HG03039 (cell line): ENCODE measurements around the gene BATF3.
"Not testable (repeated sequence)": the region's sequence is repeated elsewhere in the genome, so short reads cannot be mapped to it uniquely, and the experiment has no call there.

Experiments
- ATAC-seq: cut with Tn5 transposase; IDR thresholded peaks from one replicate; pipeline ENCODE4 v1.9.1; 2021; ENCODE audit warnings: mild to moderate bottlenecking, moderate library complexity; ENCODE audit not compliant: unreplicated experiment

The BATF3 gene

GRCh38 chr1:212664409-212665199, 35.0 kb downstream of the BATF3 start:
- no peak for ATAC-seq

DNA sequence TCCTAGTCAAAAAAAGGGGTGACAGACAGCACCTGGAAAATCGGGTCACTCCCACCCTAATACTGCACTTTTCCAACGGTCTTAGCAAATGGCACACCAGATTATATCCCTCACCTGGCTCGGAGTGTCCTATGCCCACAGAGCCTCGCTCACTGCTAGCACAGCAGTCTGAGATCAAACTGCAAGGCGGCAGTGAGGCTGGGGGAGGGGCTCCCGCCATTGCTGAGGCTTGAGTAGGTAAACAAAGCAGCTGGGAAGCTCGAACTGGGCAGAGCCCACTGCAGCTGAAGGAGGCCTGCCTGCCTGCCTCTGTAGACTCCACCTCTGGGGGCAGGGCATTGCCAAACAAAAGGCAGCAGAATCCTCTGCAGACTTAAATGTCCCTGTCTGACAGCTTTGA, 41.4 kb downstream of the BATF3 start:
- not testable (repeated sequence) for ATAC-seq

GRCh38 chr1:212656730-212657129, 42.9 kb downstream of the BATF3 start:
- ATAC-seq: no peak

DNA sequence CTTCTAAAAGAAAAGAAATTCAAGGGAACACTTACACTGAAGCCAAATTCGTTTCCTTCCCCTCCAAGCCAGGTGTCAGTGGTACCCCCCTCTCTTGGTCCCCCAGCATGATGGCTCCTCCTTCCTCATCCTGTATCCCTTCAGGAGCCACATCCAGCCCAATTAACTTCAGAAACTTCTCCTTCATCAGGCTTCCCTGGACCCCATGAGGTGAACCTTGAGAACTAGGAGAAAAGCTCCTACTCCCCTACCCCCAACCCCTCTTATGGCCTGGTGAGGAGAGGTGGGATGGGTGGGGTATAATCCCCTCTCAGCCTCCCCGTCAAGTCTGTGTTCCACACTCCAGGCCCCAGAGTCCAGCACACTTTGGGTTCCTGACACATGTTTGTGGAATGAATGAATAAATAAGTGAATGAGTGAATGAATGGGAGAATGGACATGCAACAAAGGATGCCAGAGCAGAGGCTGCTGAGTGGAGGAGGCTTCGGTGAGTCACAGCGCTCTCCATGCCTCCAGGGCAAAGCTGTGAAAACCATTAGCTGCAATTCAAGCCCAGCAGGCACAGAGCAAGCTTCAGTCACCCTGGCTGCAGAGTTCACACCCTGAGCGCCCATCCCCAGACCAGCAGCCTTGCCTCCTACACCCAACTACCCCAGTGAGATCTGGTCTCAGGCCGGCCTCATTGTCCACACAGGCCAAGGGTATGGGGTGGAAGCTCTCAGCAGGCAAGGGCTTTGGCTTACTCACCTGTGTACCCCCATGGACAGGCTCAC, 43.8 kb downstream of the BATF3 start:
- no peak for ATAC-seq

GRCh38 chr1:212652609-212653008, 47.0 kb downstream of the BATF3 start:
- ATAC-seq: no peak

DNA sequence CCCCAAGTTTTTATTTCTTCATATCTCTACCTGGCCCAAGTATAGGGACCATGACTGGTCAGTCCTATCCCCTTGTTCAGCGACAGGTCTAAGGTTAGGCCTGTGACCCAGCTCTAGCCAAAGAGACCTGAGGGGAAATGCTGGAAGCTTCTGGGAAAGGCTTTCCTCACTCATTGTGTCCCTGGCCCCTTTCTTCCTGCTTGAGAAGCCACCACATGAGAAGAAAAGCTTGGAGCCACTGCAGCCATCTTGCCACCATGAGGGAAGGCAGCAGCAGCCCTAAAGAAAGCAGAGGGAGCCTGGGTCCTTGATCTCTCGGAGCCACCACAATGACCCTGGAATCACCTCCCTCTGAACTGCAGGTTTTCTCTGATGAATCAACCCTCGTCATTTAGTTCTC, 47.7 kb downstream of the BATF3 start:
- no peak for ATAC-seq

DNA sequence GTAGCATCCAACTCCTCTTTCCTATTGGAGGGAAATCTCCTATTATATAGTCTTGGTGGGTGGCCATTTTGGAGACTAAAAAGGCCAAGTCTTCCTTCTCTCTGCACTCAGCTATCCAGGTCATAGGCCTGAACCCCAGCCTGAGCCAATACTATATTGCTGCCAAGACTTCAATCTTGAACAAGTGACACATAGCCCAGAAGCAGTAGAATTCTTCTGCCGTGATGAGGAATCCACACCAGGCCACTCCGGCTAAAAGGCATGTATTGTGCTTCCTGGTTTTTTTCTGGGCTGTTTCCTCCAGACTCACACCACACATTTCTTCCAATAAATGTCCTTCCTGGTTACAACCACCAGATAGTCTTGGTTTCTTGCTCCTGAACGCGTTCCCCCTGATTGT, 48.1 kb downstream of the BATF3 start:
- no peak for ATAC-seq

DNA sequence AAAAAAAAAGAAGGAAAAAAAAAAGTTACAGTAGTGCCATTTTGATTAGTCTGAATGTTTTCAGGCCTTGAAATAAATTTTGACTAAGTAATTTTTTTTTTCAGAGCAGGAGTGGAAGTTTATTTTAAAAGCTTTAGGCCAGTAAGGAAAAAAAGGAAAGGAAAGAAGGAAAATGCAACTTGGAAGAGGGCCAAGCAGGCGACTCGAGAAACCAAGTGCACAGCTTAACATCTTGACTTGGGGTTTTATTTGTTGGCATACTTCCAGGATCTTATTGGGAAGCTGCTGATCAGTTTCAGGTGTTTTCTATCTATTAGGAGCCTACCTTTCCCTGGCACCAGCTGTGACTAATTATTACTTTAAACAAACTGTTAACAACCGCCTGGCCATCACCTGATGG, 49.4 kb downstream of the BATF3 start:
- ATAC-seq: no peak

GRCh38 chr1:212649020-212649419, 50.6 kb downstream of the BATF3 start:
- no peak for ATAC-seq

GRCh38 chr1:212648431-212648830, 51.2 kb downstream of the BATF3 start:
- no peak for ATAC-seq

DNA sequence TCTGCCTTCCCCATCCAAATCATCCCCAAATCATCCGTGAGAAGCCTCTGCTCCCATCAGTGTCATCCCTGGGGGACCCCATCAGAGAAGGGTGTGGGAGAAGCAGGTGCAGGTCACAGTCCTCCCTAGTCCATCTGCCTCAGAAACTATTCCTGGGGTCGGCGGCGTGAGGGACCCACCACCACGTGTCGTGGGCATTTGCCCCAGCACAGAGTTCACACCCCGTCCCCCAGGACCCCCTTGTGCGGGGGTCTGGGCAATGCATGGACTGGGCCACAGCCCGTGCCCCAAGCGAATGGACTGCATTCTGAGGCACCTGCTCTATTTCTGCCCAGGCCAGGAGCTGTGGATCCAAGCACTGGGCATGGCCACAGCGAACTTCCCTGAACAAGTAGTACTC, 52.6 kb downstream of the BATF3 start:
- no peak for ATAC-seq

- no peak for ATAC-seq
Measured at GRCh38 chr1:212646588-212646987, 53.1 kb downstream of the BATF3 start.

- ATAC-seq: no peak
Measured at GRCh38 chr1:212645546-212646543, 53.8 kb downstream of the BATF3 start.

- ATAC-seq: no peak
Measured at GRCh38 chr1:212644866-212645545, 54.6 kb downstream of the BATF3 start.

GRCh38 chr1:212643877-212644276, 55.8 kb downstream of the BATF3 start:
- ATAC-seq: no peak

DNA sequence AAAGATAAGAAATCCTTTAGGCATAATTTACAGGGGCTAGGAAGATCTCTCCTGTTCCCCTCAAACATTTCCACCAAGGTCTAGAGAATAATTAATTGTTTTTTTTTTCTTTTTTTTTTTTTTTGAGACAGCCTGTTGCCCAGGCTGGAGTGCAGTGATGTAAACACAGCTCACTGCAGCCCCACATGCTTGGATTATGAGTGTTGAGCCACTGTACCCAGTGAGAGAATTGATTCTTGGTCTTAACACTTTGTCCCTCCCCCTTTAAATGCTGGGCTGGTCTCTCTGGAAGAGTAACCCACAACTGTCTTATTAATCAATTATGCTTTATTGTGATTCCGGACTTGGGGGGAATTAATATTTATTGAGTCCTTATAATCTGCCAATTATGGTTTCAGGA, 57.7 kb downstream of the BATF3 start:
- no peak for ATAC-seq

DNA sequence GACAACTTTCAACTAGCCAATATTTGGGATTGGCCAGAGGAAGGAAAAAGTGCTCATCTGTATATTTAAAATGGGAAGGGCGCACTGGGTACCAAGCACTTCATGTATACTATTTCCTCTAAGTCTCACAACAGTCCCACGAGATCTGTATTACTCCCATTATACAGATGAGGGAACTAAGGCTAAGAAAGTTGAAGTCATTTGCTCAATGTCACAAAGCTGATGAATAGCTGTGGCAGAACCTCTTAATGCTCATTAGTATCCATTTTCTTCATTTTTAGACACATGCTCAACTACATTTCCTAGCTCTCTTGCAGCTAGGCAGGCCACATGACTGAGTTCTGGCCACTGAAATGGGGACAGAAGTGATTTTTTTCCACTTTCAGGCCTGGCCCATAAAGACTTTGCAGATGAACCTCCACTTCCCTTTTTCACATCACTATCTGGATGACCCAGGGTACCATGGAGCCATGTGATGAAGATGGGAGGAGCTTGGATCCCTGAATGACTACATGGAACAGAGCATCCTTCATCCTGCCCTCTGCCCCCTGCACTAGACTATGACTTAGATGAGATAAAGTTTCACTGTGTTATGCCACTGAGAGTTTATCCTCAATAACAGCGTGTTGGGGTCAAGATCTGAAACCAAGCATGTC, 59.3 kb downstream of the BATF3 start:
- no peak for ATAC-seq

DNA sequence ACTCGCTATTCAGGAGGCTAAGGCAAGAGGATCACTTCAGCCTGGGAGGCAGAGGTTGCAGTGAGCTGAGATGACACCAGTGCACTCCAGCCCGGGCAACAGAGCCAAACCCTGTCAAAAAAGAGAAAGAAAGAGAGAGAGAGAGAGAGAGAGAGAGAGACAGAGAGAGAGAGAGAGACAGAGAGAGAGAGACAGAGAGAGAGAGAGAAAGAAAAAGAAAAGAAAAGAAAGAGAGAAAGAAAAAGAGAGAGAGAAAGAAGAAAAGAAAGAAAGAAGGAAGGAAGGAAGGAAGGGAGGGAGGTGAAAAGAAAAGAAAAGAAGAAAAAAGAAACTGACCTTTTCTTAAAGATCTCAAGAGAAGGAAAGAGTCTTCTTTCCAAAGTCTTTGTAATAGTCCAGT, 60.1 kb downstream of the BATF3 start:
- ATAC-seq: not testable (repeated sequence)

- no peak for ATAC-seq
Measured at GRCh38 chr1:212638492-212639151, 61.0 kb downstream of the BATF3 start.
